A673 (cell line): ENCODE data around the gene SETMAR. TPM values are rescaled to one million over a fixed set of nuclear protein-coding genes. Genes with fewer than 3 reads are reported as not detected.

Experiments
- BruUV-seq: library from RNA; stranded (reverse); fragments of 400-500 nt; replicated peaks from 2 replicates; lab custom pipeline; 2021; lab: Mats Ljungman, UMichigan
- CTCF ChIA-PET: fragments of 300-600 bp; sonication (Branson Sonifier 250); formaldehyde crosslinking; loops from one replicate; lab custom pipeline; 2022; ENCODE audit warnings: antibody characterized with exemption; lab: Charles Lee
- POLR2A ChIA-PET: fragments of 300-600 bp; sonication (Branson Sonifier 250); formaldehyde crosslinking; loops from one replicate; lab custom pipeline; 2022; ENCODE audit warnings: antibody characterized with exemption; ENCODE audit not compliant: low non-redundant PET; lab: Charles Lee
- DNase-seq: peaks from one replicate; pipeline ENCODE4 v3.0.0-alpha.2; 2015; ENCODE audit warnings: low spot score
- H3K27ac ChIP-seq: fragments of 200-600 bp; sonication (generic); 2 replicates; pipeline ENCODE4 v1.5.1; 2016; ENCODE audit warnings: mixed run types, low read depth, mild to moderate bottlenecking, mixed read lengths, antibody characterized with exemption, low read length; ENCODE audit not compliant: poor library complexity, severe bottlenecking
- H3K27me3 ChIP-seq: fragments of 200-600 bp; sonication (generic); replicated peaks from 2 replicates; pipeline ENCODE4 v1.6.1; 2017; ENCODE audit warnings: mixed run types, low read depth, mild to moderate bottlenecking, mixed read lengths, antibody characterized with exemption, low read length; ENCODE audit not compliant: insufficient read depth, poor library complexity
- H3K36me3 ChIP-seq: fragments of 200-600 bp; sonication (generic); 2 replicates; pipeline ENCODE4 v1.6.1; 2016; ENCODE audit warnings: mixed run types, mild to moderate bottlenecking, mixed read lengths, antibody characterized with exemption, low read length; ENCODE audit not compliant: insufficient read depth, poor library complexity, severe bottlenecking
- H3K4me1 ChIP-seq: fragments of 200-600 bp; sonication (generic); 2 replicates; pipeline ENCODE4 v1.6.1; 2017; ENCODE audit warnings: mixed run types, mild to moderate bottlenecking, mixed read lengths, antibody characterized with exemption, low read length; ENCODE audit not compliant: insufficient read depth, poor library complexity, severe bottlenecking
- H3K4me3 ChIP-seq: fragments of 200-600 bp; sonication (generic); 2 replicates; pipeline ENCODE4 v1.5.1; 2016; ENCODE audit warnings: low read depth, mixed run types, mild to moderate bottlenecking, mixed read lengths, low read length; ENCODE audit not compliant: poor library complexity, severe bottlenecking
- H3K9me3 ChIP-seq: fragments of 200-600 bp; sonication (generic); 2 replicates; pipeline ENCODE4 v1.6.1; 2016; ENCODE audit warnings: mixed run types, low read depth, mild to moderate bottlenecking, mixed read lengths, antibody characterized with exemption, low read length; ENCODE audit not compliant: poor library complexity, severe bottlenecking
- EZH2 ChIP-seq: fragments of 200-600 bp; sonication (generic); IDR thresholded peaks from 2 replicates; pipeline ENCODE4 v1.6.1; 2017; ENCODE audit warnings: borderline replicate concordance, low read depth, mild to moderate bottlenecking, mixed read lengths, antibody characterized with exemption, low read length; ENCODE audit not compliant: poor library complexity, severe bottlenecking
- intact Hi-C: fragments of 100-400 bp; cut with micrococcal nuclease; formaldehyde crosslinking; loops from one replicate; pipeline ENCODE4 v1.10.0; 2022; ENCODE audit not compliant: unreplicated experiment
- total RNA-seq: library from RNA; stranded (reverse); gene quantifications from 2 replicates; pipeline ENCODE4 v1.2.3, GENCODE V29; 2021
- TF ChIP-seq, protein P1 (sequence below): fragments of 300-800, 200-600 bp; sonication (generic); conservative IDR thresholded peaks from 2 replicates; pipeline ENCODE4 v1.5.1; 2017; ENCODE audit warnings: low read depth, mild to moderate bottlenecking, antibody characterized with exemption, low read length, moderate library complexity, mixed read lengths

SETMAR gene
- total RNA-seq, 1 experiment from 2014 or later: 25.8 TPM

DNA sequence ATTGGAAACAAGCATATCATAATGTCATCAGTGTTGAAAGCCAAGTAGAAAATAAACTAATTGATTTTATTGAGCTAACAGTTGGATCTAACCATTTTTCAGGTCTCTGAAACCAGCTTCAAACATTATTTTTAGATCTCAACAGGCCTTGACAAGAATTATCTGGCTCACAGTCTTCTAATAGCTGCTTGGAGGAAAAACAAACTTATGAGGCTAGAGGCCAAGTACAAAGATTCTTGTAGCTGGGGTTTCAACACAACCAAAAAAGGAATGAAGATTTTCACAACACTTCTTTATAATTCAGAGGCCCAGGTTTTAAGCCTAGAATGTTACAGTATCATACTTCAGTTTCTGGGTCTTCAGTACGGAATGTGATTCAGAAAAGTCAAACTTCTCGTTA lies 3.7 kb downstream of the SETMAR start:
- ChIA-PET POLR2A (interaction anchor here (0.6 kb wide), 1 partner anchor 92 kb away, joined by 3 read pairs; no protein-coding TSS in a partner anchor), CTCF (no interaction called here)
- no peak for DNase-seq
- intact Hi-C loops: no loop called here
- Histone ChIP-seq H3K27me3 (no peaks in the 10 kb centered on the region), H3K9me3 (no peaks in the 10 kb centered on the region), H3K4me3 (no peak overlapping the region), H3K36me3 (peaks cover 5% of the 10 kb centered on the region), H3K4me1 (peaks cover 8% of the 10 kb centered on the region), H3K27ac (no peak overlapping the region)
- TF ChIP-seq EZH2: no peak
- TF ChIP-seq, protein P1, sequence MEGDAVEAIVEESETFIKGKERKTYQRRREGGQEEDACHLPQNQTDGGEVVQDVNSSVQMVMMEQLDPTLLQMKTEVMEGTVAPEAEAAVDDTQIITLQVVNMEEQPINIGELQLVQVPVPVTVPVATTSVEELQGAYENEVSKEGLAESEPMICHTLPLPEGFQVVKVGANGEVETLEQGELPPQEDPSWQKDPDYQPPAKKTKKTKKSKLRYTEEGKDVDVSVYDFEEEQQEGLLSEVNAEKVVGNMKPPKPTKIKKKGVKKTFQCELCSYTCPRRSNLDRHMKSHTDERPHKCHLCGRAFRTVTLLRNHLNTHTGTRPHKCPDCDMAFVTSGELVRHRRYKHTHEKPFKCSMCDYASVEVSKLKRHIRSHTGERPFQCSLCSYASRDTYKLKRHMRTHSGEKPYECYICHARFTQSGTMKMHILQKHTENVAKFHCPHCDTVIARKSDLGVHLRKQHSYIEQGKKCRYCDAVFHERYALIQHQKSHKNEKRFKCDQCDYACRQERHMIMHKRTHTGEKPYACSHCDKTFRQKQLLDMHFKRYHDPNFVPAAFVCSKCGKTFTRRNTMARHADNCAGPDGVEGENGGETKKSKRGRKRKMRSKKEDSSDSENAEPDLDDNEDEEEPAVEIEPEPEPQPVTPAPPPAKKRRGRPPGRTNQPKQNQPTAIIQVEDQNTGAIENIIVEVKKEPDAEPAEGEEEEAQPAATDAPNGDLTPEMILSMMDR: no peak
- BruUV-seq: no TSS peak

GRCh38 chr3:4309491-4310128 lies 6.4 kb downstream of the SETMAR start:
- H3K4me3 ChIP-seq: no peak overlapping the region
- TF ChIP-seq, protein P1: no peak
- TF ChIP-seq EZH2: no peak
- H3K36me3 ChIP-seq: peaks cover 7% of the 10 kb centered on the region
- peaks cover 8% of the 10 kb centered on the region for H3K4me1 ChIP-seq
- H3K27ac ChIP-seq: no peak overlapping the region
- POLR2A ChIA-PET: no interaction called here
- DNase-seq: no peak
- no TSS peak for BruUV-seq
- no peaks in the 10 kb centered on the region for H3K9me3 ChIP-seq
- H3K27me3 ChIP-seq: no peaks in the 10 kb centered on the region
- intact Hi-C loops: no loop called here
- CTCF ChIA-PET: no interaction called here

DNA sequence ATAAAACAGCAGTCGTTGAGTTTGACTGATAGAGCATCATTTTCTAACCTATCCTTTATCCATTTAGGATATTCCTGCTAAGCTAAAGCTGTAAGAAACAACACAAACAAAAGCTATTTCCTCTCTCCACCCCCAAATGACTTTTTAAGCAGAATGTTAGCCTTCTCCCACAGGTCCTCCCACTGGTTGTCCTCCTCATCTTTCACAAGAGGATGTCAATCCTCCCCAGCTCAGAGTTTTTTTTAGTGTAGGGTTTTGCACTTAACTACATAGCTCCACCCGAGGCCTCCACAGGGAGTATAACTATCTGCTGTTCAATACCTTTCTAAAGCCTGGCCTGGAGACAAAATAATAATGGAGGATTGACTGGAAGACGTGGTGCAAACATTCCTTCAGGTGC lies 7.8 kb downstream of the SETMAR start:
- ChIA-PET CTCF (no interaction called here), POLR2A (no interaction called here)
- TF ChIP-seq, protein P1: no peak
- no peak for TF ChIP-seq EZH2
- BruUV-seq: no TSS peak
- H3K36me3 ChIP-seq: peaks cover 11% of the 10 kb centered on the region
- peaks cover 8% of the 10 kb centered on the region for H3K4me1 ChIP-seq
- no peak overlapping the region for H3K27ac ChIP-seq
- no peaks in the 10 kb centered on the region for H3K9me3 ChIP-seq
- no peaks in the 10 kb centered on the region for H3K27me3 ChIP-seq
- DNase-seq: no peak
- no peak overlapping the region for H3K4me3 ChIP-seq
- intact Hi-C loops: no loop called here
